Measurements from ENCODE around the gene CERS6. TPM values are rescaled to one million over a fixed set of nuclear protein-coding genes. Genes with fewer than 3 reads are reported as not detected.
A peak's percentile ranks its signal among the peaks of the same experiment; 100 is the strongest.

CERS6 gene
- total RNA-seq, 1 donor from 2014 or later: 30.8 TPM

DNA sequence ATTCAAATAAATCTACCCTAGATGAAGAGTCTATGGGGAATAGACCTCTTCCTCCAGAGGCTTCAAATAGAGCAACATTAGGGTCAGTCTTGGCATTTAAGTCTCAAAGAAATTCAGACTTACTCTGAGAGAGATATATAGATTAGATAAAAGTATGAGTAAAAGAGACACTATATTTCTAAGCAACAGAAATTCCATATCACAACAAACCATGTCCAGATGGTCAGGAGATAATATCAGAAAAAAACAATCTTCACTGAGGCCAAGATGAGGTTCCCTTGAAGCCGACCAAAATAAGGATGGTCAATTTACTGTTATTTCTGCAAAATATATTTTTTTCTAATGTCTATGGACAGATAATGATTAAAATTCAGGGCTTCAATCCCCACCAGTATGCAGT is 257.3 kb downstream of the CERS6 start:
- Mint-ChIP-seq H3K27ac (ENCODE audit: unreplicated experiment) (no peak overlapping the region), H3K36me3 (ENCODE audit: low read depth) (peaks cover 2% of the 10 kb centered on the region), H3K27me3 (ENCODE audit: low read depth) (no peaks in the 10 kb centered on the region), H3K4me3 (ENCODE audit: unreplicated experiment) (no peak overlapping the region), H3K9me3 (ENCODE audit: low read depth) (no peaks in the 10 kb centered on the region), H3K4me1 (ENCODE audit: low read depth) (peaks cover 21% of the 10 kb centered on the region)
- DNase-seq (ENCODE audit: low spot score): no peak
- TF ChIP-seq, protein P1, sequence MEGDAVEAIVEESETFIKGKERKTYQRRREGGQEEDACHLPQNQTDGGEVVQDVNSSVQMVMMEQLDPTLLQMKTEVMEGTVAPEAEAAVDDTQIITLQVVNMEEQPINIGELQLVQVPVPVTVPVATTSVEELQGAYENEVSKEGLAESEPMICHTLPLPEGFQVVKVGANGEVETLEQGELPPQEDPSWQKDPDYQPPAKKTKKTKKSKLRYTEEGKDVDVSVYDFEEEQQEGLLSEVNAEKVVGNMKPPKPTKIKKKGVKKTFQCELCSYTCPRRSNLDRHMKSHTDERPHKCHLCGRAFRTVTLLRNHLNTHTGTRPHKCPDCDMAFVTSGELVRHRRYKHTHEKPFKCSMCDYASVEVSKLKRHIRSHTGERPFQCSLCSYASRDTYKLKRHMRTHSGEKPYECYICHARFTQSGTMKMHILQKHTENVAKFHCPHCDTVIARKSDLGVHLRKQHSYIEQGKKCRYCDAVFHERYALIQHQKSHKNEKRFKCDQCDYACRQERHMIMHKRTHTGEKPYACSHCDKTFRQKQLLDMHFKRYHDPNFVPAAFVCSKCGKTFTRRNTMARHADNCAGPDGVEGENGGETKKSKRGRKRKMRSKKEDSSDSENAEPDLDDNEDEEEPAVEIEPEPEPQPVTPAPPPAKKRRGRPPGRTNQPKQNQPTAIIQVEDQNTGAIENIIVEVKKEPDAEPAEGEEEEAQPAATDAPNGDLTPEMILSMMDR (IDR thresholded peaks at IDR 0.05): no peak

DNA sequence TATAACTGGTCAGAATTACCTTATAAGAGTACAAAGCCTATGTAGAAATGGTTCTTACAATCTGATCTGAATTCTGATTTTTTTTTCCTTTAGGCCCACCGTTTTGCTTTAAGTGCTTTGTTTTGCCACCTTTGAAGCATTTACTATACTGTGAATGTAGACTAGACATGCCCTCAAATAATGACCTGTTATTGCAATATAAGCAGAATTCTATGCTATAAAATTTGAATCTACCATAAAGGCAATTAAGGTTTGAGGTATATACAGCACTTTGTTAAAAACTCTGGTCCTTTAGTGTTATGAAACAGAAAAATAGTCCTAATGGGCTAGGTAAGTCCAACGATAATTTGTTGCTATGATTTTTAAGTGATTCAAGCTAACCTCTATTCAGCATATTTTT is 259.8 kb downstream of the CERS6 start:
- Mint-ChIP-seq H3K27ac (ENCODE audit: unreplicated experiment) (no peak overlapping the region), H3K4me3 (ENCODE audit: unreplicated experiment) (no peak overlapping the region), H3K36me3 (ENCODE audit: low read depth) (peaks cover 2% of the 10 kb centered on the region), H3K9me3 (ENCODE audit: low read depth) (no peaks in the 10 kb centered on the region), H3K4me1 (ENCODE audit: low read depth) (peaks cover 28% of the 10 kb centered on the region), H3K27me3 (ENCODE audit: low read depth) (no peaks in the 10 kb centered on the region)
- TF ChIP-seq, protein P1 (IDR thresholded peaks at IDR 0.05): no peak
- DNase-seq (ENCODE audit: low spot score): no peak

DNA sequence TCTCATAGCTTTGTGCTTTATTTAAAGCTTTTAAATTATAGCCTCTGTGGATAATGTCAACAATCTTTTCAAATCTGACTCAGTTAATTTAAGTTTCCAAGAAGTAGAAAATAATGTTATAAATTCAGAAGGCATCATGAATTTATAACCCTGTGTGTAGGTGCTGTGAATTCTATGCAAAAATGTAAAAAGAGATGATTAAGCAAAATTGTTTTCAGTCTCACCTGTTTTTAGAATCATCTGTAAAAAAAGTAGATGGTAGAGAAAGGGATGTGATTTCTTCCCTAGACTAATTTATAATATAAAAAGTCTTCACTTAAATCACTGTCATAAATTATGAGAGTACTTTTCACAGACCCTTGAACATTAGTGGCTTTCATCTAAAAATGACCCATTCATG is 260.8 kb downstream of the CERS6 start:
- TF ChIP-seq, protein P1 (IDR thresholded peaks at IDR 0.05): no peak
- H3K9me3 Mint-ChIP-seq (ENCODE audit: low read depth): no peaks in the 10 kb centered on the region
- no peak overlapping the region for H3K4me3 Mint-ChIP-seq (ENCODE audit: unreplicated experiment)

DNA sequence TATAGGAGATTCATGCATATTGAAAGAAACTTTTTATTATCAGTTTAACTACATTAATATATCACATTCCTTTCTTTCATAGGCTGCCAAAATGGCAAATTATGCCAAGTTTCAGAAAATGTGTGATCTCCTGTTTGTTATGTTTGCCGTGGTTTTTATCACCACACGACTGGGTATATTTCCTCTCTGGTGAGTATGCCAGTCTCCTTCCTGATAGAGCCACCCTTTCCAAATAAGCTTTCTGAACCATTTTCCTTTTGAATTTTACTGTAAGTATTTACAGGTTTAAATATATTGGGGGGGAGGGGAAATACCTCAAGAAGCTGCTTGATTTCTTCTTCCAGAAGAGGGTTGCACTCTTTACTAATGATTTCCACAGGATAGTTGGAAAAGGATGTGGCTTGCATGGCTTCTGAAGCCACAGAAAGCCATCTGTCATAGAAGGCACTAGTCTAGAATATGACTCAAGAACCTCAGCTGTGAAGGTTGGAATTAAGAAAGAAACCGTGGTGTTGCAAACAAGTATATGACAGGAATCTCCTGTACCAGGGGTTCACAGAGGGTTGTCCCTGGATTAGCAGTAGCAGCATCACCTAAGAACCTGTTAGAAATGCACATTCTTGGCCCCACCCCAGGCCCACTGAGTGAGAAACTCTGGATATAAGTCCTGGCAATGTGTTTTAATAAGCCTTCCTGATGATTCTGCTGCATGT is 261.9 kb downstream of the CERS6 start:
- no peak for DNase-seq (ENCODE audit: low spot score)
- H3K36me3 Mint-ChIP-seq (ENCODE audit: low read depth): peaks cover 5% of the 10 kb centered on the region
- H3K9me3 Mint-ChIP-seq (ENCODE audit: low read depth): no peaks in the 10 kb centered on the region
- TF ChIP-seq, protein P1 (IDR thresholded peaks at IDR 0.05): no peak
- no peaks in the 10 kb centered on the region for H3K27me3 Mint-ChIP-seq (ENCODE audit: low read depth)
- H3K4me1 Mint-ChIP-seq (ENCODE audit: low read depth): peaks cover 37% of the 10 kb centered on the region
- peak overlapping the region; percentile 71 for H3K27ac Mint-ChIP-seq (ENCODE audit: unreplicated experiment)
- H3K4me3 Mint-ChIP-seq (ENCODE audit: unreplicated experiment): no peak overlapping the region

More for the DNA sequence above, 260.8 kb downstream of the CERS6 start:
- no peak for DNase-seq (ENCODE audit: low spot score)
- peaks cover 5% of the 10 kb centered on the region for H3K36me3 Mint-ChIP-seq (ENCODE audit: low read depth)
- H3K4me1 Mint-ChIP-seq (ENCODE audit: low read depth): peaks cover 28% of the 10 kb centered on the region
- H3K27me3 Mint-ChIP-seq (ENCODE audit: low read depth): no peaks in the 10 kb centered on the region
- peak overlapping the region; percentile 4 for H3K27ac Mint-ChIP-seq (ENCODE audit: unreplicated experiment)

DNA sequence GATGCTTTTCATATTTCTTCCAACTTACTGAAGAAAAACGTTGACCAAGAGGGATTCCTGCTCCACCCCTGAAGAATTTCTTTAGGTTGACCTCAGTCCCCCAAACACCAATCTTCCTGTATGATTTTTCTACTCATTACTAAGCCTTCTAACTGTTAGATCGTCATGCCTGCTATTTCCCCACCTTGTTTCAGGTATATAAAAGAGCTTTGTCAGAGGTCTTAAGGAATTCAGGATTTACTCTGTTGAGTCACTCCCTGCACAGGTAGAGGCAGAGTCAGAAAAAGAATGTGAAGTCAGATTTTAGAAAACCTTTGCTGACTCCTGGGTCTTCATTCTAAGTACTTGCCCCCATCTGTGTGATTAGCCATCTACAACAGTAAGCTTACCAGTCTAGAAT is 262.6 kb downstream of the CERS6 start:
- no peak for DNase-seq (ENCODE audit: low spot score)
- Mint-ChIP-seq H3K4me3 (ENCODE audit: unreplicated experiment) (no peak overlapping the region), H3K36me3 (ENCODE audit: low read depth) (peaks cover 5% of the 10 kb centered on the region), H3K9me3 (ENCODE audit: low read depth) (no peaks in the 10 kb centered on the region), H3K4me1 (ENCODE audit: low read depth) (peaks cover 43% of the 10 kb centered on the region), H3K27ac (ENCODE audit: unreplicated experiment) (no peak overlapping the region), H3K27me3 (ENCODE audit: low read depth) (no peaks in the 10 kb centered on the region)
- TF ChIP-seq, protein P1 (IDR thresholded peaks at IDR 0.05): no peak
